HL-60 (cell line): ENCODE results near the gene CPED1.
A peak's percentile ranks its signal among the peaks of the same experiment; 100 is the strongest.

Experiments
- DNase-seq, 2 experiments: peaks; one replicate each; pipeline ENCODE4 v3.0.0-alpha.2; 2010 to 2020; ENCODE audit warnings: low read depth in 1 of 2, low spot score in 1 of 2
- H3K27ac ChIP-seq: fragments of 250-450 bp; sonication (Bioruptor Pico); replicated peaks from 2 replicates; pipeline ENCODE4 v1.5.1; 2020; ENCODE audit warnings: mild to moderate bottlenecking, moderate library complexity
- H3K27me3 ChIP-seq: fragments of 250-450 bp; sonication (Bioruptor Pico); 2 replicates; pipeline ENCODE4 v1.5.1; 2021; ENCODE audit warnings: mild to moderate bottlenecking, moderate library complexity; ENCODE audit not compliant: insufficient read depth, poor library complexity, severe bottlenecking
- H3K4me3 ChIP-seq: replicated peaks from 2 replicates; pipeline ENCODE4 v1.5.1; 2011; ENCODE audit warnings: mild to moderate bottlenecking, control low read depth, low read length; ENCODE audit not compliant: insufficient read depth
- GABPA ChIP-seq: IDR thresholded peaks from 2 replicates; pipeline ENCODE4 v1.6.1; 2012; ENCODE audit warnings: low read depth
- POLR2AphosphoS5 ChIP-seq: IDR thresholded peaks from 2 replicates; pipeline ENCODE4 v1.6.1; 2012; ENCODE audit warnings: low read depth
- SPI1 ChIP-seq: IDR thresholded peaks from 2 replicates; pipeline ENCODE4 v1.6.1; 2012; ENCODE audit warnings: low read depth, mild to moderate bottlenecking, borderline replicate concordance
- TF ChIP-seq, protein P1 (sequence below): IDR thresholded peaks from 2 replicates; pipeline ENCODE4 v1.6.1; 2012; ENCODE audit warnings: low read depth; ENCODE audit not compliant: insufficient replicate concordance
- TF ChIP-seq, protein P2 (sequence below): IDR thresholded peaks from one replicate; pipeline ENCODE4 v1.5.1; 2011; ENCODE audit warnings: low read length, control low read depth, inconsistent platforms; ENCODE audit not compliant: insufficient read depth

CPED1 gene

DNA sequence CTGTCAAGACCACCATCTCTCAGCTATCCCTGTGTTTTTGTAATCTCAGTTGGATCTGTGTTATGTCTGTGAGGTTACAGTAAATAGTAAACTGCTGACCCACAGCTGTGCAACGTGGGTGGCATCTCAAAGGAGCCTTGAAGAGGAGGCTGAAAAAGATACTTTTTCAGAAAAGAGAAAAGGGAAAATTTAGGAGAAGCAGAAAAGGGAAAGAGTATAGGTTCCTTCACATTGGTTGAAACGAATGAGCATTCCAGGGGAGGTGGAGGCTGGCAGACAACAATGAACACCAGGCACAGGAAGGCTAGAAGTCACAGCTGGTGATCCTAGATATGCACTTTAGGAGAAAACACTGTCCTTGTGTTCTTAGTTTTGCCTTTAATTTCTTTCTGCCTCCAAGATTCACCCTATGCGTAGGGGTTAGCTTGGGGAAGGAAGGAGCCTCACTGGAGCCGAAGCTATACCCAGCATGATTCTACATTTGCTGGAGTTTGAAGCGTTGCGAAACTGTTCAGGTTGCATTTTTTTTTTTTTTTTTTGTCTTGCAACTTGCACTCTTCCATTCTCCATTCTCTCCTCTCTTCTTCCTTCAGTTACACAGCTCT, 18.3 kb downstream of the CPED1 start:
- TF ChIP-seq SPI1 (no peak), GABPA (no peak), POLR2AphosphoS5 (no peak)
- TF ChIP-seq, protein P1, sequence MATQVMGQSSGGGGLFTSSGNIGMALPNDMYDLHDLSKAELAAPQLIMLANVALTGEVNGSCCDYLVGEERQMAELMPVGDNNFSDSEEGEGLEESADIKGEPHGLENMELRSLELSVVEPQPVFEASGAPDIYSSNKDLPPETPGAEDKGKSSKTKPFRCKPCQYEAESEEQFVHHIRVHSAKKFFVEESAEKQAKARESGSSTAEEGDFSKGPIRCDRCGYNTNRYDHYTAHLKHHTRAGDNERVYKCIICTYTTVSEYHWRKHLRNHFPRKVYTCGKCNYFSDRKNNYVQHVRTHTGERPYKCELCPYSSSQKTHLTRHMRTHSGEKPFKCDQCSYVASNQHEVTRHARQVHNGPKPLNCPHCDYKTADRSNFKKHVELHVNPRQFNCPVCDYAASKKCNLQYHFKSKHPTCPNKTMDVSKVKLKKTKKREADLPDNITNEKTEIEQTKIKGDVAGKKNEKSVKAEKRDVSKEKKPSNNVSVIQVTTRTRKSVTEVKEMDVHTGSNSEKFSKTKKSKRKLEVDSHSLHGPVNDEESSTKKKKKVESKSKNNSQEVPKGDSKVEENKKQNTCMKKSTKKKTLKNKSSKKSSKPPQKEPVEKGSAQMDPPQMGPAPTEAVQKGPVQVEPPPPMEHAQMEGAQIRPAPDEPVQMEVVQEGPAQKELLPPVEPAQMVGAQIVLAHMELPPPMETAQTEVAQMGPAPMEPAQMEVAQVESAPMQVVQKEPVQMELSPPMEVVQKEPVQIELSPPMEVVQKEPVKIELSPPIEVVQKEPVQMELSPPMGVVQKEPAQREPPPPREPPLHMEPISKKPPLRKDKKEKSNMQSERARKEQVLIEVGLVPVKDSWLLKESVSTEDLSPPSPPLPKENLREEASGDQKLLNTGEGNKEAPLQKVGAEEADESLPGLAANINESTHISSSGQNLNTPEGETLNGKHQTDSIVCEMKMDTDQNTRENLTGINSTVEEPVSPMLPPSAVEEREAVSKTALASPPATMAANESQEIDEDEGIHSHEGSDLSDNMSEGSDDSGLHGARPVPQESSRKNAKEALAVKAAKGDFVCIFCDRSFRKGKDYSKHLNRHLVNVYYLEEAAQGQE = no peak
- TF ChIP-seq, protein P2, sequence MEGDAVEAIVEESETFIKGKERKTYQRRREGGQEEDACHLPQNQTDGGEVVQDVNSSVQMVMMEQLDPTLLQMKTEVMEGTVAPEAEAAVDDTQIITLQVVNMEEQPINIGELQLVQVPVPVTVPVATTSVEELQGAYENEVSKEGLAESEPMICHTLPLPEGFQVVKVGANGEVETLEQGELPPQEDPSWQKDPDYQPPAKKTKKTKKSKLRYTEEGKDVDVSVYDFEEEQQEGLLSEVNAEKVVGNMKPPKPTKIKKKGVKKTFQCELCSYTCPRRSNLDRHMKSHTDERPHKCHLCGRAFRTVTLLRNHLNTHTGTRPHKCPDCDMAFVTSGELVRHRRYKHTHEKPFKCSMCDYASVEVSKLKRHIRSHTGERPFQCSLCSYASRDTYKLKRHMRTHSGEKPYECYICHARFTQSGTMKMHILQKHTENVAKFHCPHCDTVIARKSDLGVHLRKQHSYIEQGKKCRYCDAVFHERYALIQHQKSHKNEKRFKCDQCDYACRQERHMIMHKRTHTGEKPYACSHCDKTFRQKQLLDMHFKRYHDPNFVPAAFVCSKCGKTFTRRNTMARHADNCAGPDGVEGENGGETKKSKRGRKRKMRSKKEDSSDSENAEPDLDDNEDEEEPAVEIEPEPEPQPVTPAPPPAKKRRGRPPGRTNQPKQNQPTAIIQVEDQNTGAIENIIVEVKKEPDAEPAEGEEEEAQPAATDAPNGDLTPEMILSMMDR = no peak
- peaks cover 8% of the 10 kb centered on the region for H3K27me3 ChIP-seq
- DNase-seq = peak in 1 of 2 experiments; percentile 27
- no peak overlapping the region for H3K4me3 ChIP-seq
- no peak overlapping the region for H3K27ac ChIP-seq

DNA sequence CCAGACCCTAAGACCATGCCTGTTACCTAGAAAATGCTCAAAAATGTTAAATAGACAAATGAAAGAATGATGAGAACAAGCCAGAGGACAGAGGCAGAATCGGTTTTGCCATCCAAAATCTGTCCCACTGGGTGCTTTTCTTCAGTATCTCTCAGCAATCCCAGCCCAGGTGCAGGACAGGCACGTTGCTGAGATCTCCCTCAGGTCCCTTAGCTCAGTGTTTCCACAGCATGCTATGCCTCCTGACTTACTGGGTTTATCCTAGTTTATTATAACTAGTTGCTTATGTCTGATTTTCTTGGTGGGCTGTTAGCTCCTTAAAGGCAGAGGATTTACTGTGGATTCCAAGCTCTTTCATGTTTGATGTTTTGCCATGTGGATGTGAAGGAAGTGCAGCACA, 20.3 kb downstream of the CPED1 start:
- Histone ChIP-seq H3K4me3 (no peak overlapping the region), H3K27ac (no peak overlapping the region), H3K27me3 (peaks cover 5% of the 10 kb centered on the region)
- TF ChIP-seq, protein P1 = no peak
- no peak for TF ChIP-seq POLR2AphosphoS5
- no peak for TF ChIP-seq GABPA
- TF ChIP-seq, protein P2 = no peak
- TF ChIP-seq SPI1 = no peak
- no peak for DNase-seq

DNA sequence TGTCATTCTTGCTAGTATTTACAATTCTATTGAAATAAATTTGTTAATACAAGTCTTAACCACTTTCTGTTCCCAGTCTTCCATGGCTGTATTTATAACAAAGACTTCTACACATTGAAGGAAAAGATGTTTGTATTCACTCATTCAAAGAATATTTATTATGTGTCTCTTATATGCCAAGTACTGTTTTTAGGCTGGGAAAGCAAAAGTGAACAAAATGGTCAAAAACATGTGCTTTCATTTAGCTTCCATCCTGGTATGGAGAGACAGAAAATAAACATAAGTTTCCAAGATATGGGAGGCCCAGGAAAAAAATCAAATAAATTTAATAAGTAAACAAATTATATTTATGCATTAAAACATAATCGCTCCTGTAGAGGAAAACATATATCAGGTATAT, 22.9 kb downstream of the CPED1 start:
- H3K27me3 ChIP-seq = no peaks in the 10 kb centered on the region
- no peak for TF ChIP-seq GABPA
- no peak for DNase-seq
- no peak overlapping the region for H3K4me3 ChIP-seq
- no peak overlapping the region for H3K27ac ChIP-seq

DNA sequence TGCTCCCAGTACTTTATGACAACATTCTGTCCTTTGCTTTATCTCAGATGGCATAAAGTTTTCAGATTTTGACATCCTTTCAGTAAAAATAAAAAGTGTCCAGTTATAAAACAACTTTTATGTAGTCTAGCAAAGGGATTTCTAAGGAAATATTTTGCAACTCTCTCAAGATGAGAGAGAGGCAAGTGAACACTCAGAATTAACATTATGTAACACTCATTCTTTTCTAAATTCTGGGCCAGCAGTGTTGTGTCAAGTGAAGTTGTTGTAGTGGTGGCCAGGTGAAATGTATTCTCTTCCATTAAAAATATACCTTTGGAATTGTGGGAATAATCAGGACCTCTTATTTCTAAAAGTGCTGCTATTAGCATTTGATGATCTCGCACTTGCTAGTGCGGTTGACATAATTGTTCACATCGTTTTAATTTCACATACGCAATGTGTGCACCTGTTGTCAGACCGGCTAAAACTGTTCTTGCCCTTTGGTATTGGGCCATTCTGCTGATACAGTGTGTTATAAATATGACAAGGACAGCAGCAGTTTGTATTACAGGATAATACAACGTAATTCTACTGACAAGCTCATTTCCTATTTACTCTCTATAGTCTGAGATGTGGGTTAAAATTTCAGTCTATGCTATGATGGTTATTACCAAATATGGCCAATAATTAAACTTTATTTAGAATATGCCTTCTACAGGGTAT, 23.8 kb downstream of the CPED1 start:
- no peak for DNase-seq

More for the DNA sequence above, 23.8 kb downstream of the CPED1 start:
- Histone ChIP-seq H3K4me3 (no peak overlapping the region), H3K27ac (no peak overlapping the region), H3K27me3 (no peaks in the 10 kb centered on the region)
- no peak for TF ChIP-seq GABPA
- TF ChIP-seq, protein P1 = no peak
